Mucosa of descending colon (tissue), 3 donors: ENCODE results near the gene ZNF236. TPM values are rescaled to one million over a fixed set of nuclear protein-coding genes. Genes with fewer than 3 reads are reported as not detected.

Source experiments
- ATAC-seq: fragments of 200-7000 bp; cut with Tn5 transposase; one replicate; pipeline ENCODE4 v1.9.1; 2020; ENCODE audit warnings: mild to moderate bottlenecking, moderate library complexity
- DNase-seq, 3 donors: peaks; one replicate each; pipeline ENCODE4 v3.0.0-alpha.2; 2020
- H3K36me3 ChIP-seq: fragments of 200-600 bp; one replicate; pipeline ENCODE4 v1.8.0; 2021; ENCODE audit warnings: low read depth, mild to moderate bottlenecking
- H3K4me1 ChIP-seq: fragments of 200-600 bp; one replicate; pipeline ENCODE4 v1.8.0; 2021; ENCODE audit warnings: low read depth, mild to moderate bottlenecking
- H3K4me3 ChIP-seq: fragments of 200-600 bp; one replicate; pipeline ENCODE4 v1.8.0; 2021; ENCODE audit warnings: mild to moderate bottlenecking
- H3K9me3 ChIP-seq: fragments of 200-600 bp; one replicate; pipeline ENCODE4 v1.8.0; 2021; ENCODE audit warnings: mild to moderate bottlenecking
- CTCF ChIP-seq: fragments of 200-600 bp; IDR thresholded peaks from one replicate; pipeline ENCODE4 v1.8.0; 2022; ENCODE audit warnings: antibody characterized with exemption, mild to moderate bottlenecking
- intact Hi-C, 2 donors: fragments of 100-400 bp; cut with DNase I in 1 of 2; cut with micrococcal nuclease in 1 of 2; formaldehyde crosslinking; loops; one replicate each; pipeline versions ENCODE4 v1.11.0 to v1.11.1; 2022; cut with DNase I, micrococcal nuclease
- total RNA-seq, 3 donors: library from RNA; stranded (reverse); fragmentation: NEBNext Ultra II Directional in 2 of 3; extraction: Animal tissue kit (Norgen Biotek cat#: 25700) in 2 of 3; gene quantifications; one replicate each; pipeline versions ENCODE4 v1.2.1 to v1.2.4, GENCODE V29; 2021 to 2023
- donor health status: DM: no; HTN: no; CAD: no; lungs with moderate emphysema.
- donor health status: DM: no; HTN: no; CAD: no.
- donor health status: DM: no; HTN: yes; CAD: no.

The ZNF236 gene
- total RNA-seq, 3 donors from 2014 or later: 14.8 to 27.9 (median 15.5) TPM

- TF ChIP-seq CTCF: no peak
- intact Hi-C loops: no loop called here
- ATAC-seq: no peak
- Histone ChIP-seq H3K9me3 (no peaks in the 10 kb centered on the region), H3K36me3 (peaks cover 16% of the 10 kb centered on the region), H3K4me3 (no peak overlapping the region), H3K4me1 (no peaks in the 10 kb centered on the region)
- no peak for DNase-seq
These were observed 73.1 kb downstream of the ZNF236 start for GRCh38 chr18:76895498-76895897.

- intact Hi-C loops: no loop called here
- Histone ChIP-seq H3K4me3 (no peak overlapping the region), H3K36me3 (peaks cover 16% of the 10 kb centered on the region), H3K9me3 (no peaks in the 10 kb centered on the region), H3K4me1 (no peaks in the 10 kb centered on the region)
- DNase-seq: no peak
- no peak for ATAC-seq
- no peak for TF ChIP-seq CTCF
These were observed 74.3 kb downstream of the ZNF236 start for GRCh38 chr18:76896677-76897076.

- ATAC-seq (peak; percentile 8), DNase-seq (no peak)
- H3K36me3 ChIP-seq: peaks cover 16% of the 10 kb centered on the region
- no peaks in the 10 kb centered on the region for H3K9me3 ChIP-seq
- no peak for TF ChIP-seq CTCF
- no peaks in the 10 kb centered on the region for H3K4me1 ChIP-seq
- intact Hi-C loops: no loop called here
- no peak overlapping the region for H3K4me3 ChIP-seq
These were observed 74.9 kb downstream of the ZNF236 start for GRCh38 chr18:76897257-76897656.

- H3K4me1 ChIP-seq: no peaks in the 10 kb centered on the region
- ATAC-seq (no peak), DNase-seq (no peak)
- H3K4me3 ChIP-seq: no peak overlapping the region
- intact Hi-C loops: no loop called here
- no peak for TF ChIP-seq CTCF
- no peaks in the 10 kb centered on the region for H3K36me3 ChIP-seq
- H3K9me3 ChIP-seq: no peaks in the 10 kb centered on the region
These were observed 81.0 kb downstream of the ZNF236 start for GRCh38 chr18:76903386-76903785.

- Histone ChIP-seq H3K36me3 (no peaks in the 10 kb centered on the region), H3K4me1 (no peaks in the 10 kb centered on the region), H3K4me3 (no peak overlapping the region), H3K9me3 (no peaks in the 10 kb centered on the region)
- TF ChIP-seq CTCF: no peak
- DNase-seq: no peak
- no peak for ATAC-seq
- intact Hi-C loops: no loop called here
These were observed 83.5 kb downstream of the ZNF236 start for GRCh38 chr18:76905821-76906220.

GRCh38 chr18:76908277-76908676, 85.9 kb downstream of the ZNF236 start:
- no peak for TF ChIP-seq CTCF
- H3K36me3 ChIP-seq: no peaks in the 10 kb centered on the region
- intact Hi-C loops: no loop called here
- no peaks in the 10 kb centered on the region for H3K9me3 ChIP-seq
- H3K4me3 ChIP-seq: no peak overlapping the region
- ATAC-seq: no peak
- DNase-seq: no peak
- H3K4me1 ChIP-seq: peaks cover 3% of the 10 kb centered on the region
